Measurements from ENCODE around the gene NR2F2. TPM values are rescaled to one million over a fixed set of nuclear protein-coding genes. Genes with fewer than 3 reads are reported as not detected.

The NR2F2 gene
- total and polyA plus RNA-seq, 2 of the 13 experiments (the other 11 are each of a cell fraction or from before 2014, with no cell fraction given): 3.5 to 4.7 TPM

DNA sequence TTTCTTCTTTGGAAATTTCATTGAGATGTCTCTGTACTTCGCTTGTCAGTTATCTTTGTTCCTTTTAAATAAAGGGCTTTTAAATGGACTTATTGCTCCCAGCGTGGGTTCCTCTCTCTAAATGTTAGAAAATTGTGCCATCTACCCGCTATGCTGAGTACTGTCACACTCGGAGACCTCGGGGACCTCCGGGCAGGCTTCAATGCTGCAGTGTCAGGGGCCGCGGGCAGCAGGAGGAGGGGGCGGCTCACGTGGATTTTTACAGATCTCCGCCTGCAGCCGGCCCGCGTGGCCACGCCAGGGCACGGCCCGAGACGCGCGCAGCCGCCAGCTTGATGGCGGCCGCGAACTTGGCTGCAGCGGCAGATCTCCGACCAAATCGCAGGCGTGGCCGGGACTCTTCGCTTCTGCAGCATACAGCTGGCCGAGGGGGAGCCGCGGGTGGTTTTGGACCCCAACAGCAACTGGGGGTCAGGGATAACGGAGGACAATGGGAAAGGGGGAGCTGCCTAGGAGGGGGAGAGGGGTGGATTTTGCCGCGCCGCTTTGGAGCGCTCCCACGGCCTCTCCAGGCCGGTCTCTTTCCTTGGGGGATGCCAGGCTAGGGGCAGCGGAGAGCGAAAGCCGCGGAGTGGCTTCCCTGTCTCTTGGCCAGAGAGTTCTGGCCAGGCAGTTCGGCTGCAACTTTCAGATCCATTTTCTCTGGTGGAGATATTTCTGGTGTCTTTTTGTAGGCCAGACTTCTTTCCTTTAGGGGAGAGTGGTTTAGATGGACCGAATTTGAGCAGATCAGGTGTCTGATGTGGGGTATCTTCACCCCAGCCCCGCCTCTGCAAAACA lies 15.3 kb downstream of the NR2F2 start (continued):
- no peak for TF ChIP-seq FOXK1 (CRISPR knock-in tag; IDR thresholded peaks at IDR 0.05; ENCODE audit: borderline replicate concordance, low read depth)
- TF ChIP-seq ZNF232 (CRISPR knock-in tag; IDR thresholded peaks at IDR 0.05; ENCODE audit: borderline replicate concordance): no peak
- TF ChIP-seq AGO2 (optimal IDR thresholded peaks at IDR 0.05; ENCODE audit: low read depth, low read length): peak; percentile 67
- TF ChIP-seq CTCF (CRISPR knock-in tag; IDR thresholded peaks at IDR 0.05): peak; percentile 48
- peak; percentile 71 for TF ChIP-seq STAG1 (CRISPR knock-in tag; IDR thresholded peaks at IDR 0.05)

DNA sequence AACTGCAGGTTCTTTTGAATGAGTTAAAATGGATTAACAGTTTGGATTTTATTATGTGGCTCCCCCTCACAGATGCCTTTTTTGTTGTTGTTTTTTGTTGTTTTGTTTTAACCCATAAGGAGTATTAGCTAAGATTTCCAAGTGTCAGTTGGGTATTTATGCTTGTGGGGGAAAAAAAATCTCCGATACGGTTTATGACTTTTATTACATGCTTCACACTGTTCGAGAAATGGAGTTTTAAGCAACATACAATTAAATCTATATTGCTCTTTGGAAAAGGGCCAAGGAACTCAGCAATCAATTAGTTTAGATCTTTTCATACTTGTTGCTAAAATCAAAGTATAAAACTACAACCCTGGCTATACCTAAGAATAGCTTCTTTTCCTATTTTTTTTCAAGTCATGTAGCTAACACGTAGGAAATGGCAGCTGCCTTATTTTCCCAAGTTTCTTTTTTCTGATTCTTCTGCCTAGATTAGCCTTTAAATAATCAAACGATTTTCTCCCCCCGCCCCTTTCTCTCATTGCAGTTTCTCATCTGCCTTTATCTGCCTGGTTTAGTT lies 16.0 kb downstream of the NR2F2 start:
- peaks cover 6% of the 10 kb centered on the region for H3K79me2 ChIP-seq (ENCODE audit: insufficient read depth, low read length)
- H2AFZ ChIP-seq (ENCODE audit: low read length): no peak overlapping the region
- POLR2A ChIA-PET: no interaction called here
- CTCF ChIA-PET (ENCODE audit: low intra/inter-chr PET ratio, low total read pairs): no interaction called here
- ATAC-seq (no peak), FAIRE-seq (no peak), DNase-seq (ENCODE audit: low spot score) (no peak)
- H3K9ac ChIP-seq (ENCODE audit: insufficient read depth, low read depth, low read length): no peak overlapping the region
- no peak overlapping the region for H3K4me2 ChIP-seq (ENCODE audit: low read depth, low read length)
- H3K4me1 ChIP-seq (ENCODE audit: insufficient read depth, low read length): peaks cover 14% of the 10 kb centered on the region; the same call in 1 of the 2 replicates
- no peaks in the 10 kb centered on the region for H3K9me3 ChIP-seq (ENCODE audit: low read length)
- BruUV-seq (replicated peaks): no TSS peak
- in situ Hi-C loops (cut with HindIII; ENCODE audit: extremely low pct_ligation_motif_present, low pct_unique_long_range_greater_than_20kb) (loop anchor here (10.0 to 25.0 kb wide), 4 partner anchors 584 to 1672 kb away; no protein-coding TSS in a partner anchor), intact Hi-C loops (cut with micrococcal nuclease; ENCODE audit: unreplicated experiment) (loop anchor here (5.0 kb wide), 1 partner anchor 584 kb away; no protein-coding TSS in a partner anchor)
- no peak overlapping the region for H3K27ac ChIP-seq (ENCODE audit: extremely low read length, insufficient read depth, low read length)
- WGBS (ENCODE audit: low lambda C conversion rate): 96% methylated on average over 6 of the region's 6 CpGs
- H3K27me3 ChIP-seq (ENCODE audit: control insufficient read depth in 1 of 2, insufficient read depth in 2 of 2, low read length in 2 of 2): no peaks in the 10 kb centered on the region
- H4K20me1 ChIP-seq (ENCODE audit: insufficient read depth, low read length): no peaks in the 10 kb centered on the region
- H3K36me3 ChIP-seq (replicated peaks in 1 of 2; ENCODE audit: control insufficient read depth in 1 of 2, insufficient read depth in 2 of 2, low read length in 2 of 2): peaks cover 1 to 5% of the 10 kb centered on the region in 2 experiments; a peak in 3 of 5 replicates
- no peak overlapping the region for H3K4me3 ChIP-seq (replicated peaks in 1 of 3; ENCODE audit: insufficient read depth in 1 of 3, low read depth in 2 of 3, low read length in 3 of 3)
- TF ChIP-seq DRAP1 (CRISPR knock-in tag; IDR thresholded peaks at IDR 0.05) (no peak), STAT5B (CRISPR knock-in tag; IDR thresholded peaks at IDR 0.05) (no peak), ZNF232 (CRISPR knock-in tag; IDR thresholded peaks at IDR 0.05; ENCODE audit: borderline replicate concordance) (no peak), RFX3 (CRISPR knock-in tag; IDR thresholded peaks at IDR 0.05) (no peak), ZNF747 (CRISPR knock-in tag; IDR thresholded peaks at IDR 0.05; ENCODE audit: borderline replicate concordance) (no peak), ZSCAN30 (CRISPR knock-in tag; IDR thresholded peaks at IDR 0.05) (no peak), MXD4 (CRISPR knock-in tag; IDR thresholded peaks at IDR 0.05) (no peak), ZNF441 (CRISPR knock-in tag; IDR thresholded peaks at IDR 0.05; ENCODE audit: borderline replicate concordance) (no peak), FOXO4 (CRISPR knock-in tag; conservative IDR thresholded peaks at IDR 0.05) (no peak), MED8 (CRISPR knock-in tag; IDR thresholded peaks at IDR 0.05; ENCODE audit: insufficient replicate concordance) (no peak), SETDB1 (CRISPR knock-in tag; IDR thresholded peaks at IDR 0.05; ENCODE audit: borderline replicate concordance) (no peak), TOPORS (CRISPR knock-in tag; IDR thresholded peaks at IDR 0.05) (no peak), CREB1 (IDR thresholded peaks at IDR 0.05) (no peak), CREB1 (CRISPR knock-in tag; IDR thresholded peaks at IDR 0.05) (no peak), PCBP2 (optimal IDR thresholded peaks at IDR 0.05; ENCODE audit: low read depth, low read length, poor library complexity, severe bottlenecking) (no peak), SIN3B (IDR thresholded peaks at IDR 0.05; ENCODE audit: low read length) (no peak)
